Hepatocyte (in vitro differentiated cells): Measurements from ENCODE around the gene LRP1B.

Source experiments
- EZH2 ChIP-seq: fragments of 200-600 bp; sonication (generic); IDR thresholded peaks from 2 replicates; pipeline ENCODE4 v1.6.1; 2016; ENCODE audit warnings: antibody characterized with exemption, mild to moderate bottlenecking, borderline replicate concordance
- EZH2phosphoT487 ChIP-seq: fragments of 200-600 bp; sonication (generic); IDR thresholded peaks from one replicate; pipeline ENCODE4 v1.6.1; 2018; ENCODE audit warnings: antibody characterized with exemption, mild to moderate bottlenecking, low read depth, moderate library complexity; ENCODE audit not compliant: unreplicated experiment, severe bottlenecking
- TF ChIP-seq, protein P1 (sequence below): fragments of 200-600 bp; sonication (generic); IDR thresholded peaks from 2 replicates; pipeline ENCODE4 v1.5.1; 2016; ENCODE audit warnings: antibody characterized with exemption, mild to moderate bottlenecking; ENCODE audit not compliant: poor library complexity

DNA sequence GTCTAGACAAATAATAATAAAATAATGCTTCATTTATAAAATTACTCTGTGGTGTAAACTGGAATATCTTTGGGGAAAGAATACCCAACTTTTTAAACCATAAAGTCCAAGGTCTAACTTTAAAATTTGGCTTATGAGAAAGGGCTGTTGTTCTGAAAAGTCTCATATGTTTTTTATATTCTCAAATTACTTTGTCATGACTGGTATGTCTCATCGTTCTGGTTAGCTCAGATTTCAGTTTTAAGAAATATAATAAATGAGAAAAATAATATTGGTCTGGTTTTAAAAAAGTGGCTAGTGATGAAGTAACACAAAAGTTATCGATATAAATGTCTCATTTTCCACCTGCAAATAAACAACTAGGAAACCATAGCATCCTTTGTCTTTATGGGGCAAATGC, 1658.1 kb downstream of the LRP1B start:
- TF ChIP-seq, protein P1, sequence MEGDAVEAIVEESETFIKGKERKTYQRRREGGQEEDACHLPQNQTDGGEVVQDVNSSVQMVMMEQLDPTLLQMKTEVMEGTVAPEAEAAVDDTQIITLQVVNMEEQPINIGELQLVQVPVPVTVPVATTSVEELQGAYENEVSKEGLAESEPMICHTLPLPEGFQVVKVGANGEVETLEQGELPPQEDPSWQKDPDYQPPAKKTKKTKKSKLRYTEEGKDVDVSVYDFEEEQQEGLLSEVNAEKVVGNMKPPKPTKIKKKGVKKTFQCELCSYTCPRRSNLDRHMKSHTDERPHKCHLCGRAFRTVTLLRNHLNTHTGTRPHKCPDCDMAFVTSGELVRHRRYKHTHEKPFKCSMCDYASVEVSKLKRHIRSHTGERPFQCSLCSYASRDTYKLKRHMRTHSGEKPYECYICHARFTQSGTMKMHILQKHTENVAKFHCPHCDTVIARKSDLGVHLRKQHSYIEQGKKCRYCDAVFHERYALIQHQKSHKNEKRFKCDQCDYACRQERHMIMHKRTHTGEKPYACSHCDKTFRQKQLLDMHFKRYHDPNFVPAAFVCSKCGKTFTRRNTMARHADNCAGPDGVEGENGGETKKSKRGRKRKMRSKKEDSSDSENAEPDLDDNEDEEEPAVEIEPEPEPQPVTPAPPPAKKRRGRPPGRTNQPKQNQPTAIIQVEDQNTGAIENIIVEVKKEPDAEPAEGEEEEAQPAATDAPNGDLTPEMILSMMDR: no peak
- TF ChIP-seq EZH2 (no peak), EZH2phosphoT487 (no peak)
